OCI-LY3 (cell line): ENCODE data around the gene KRTAP21-2.

ENCODE experiments used
- EZH2phosphoT487 ChIP-seq: fragments of 200-600 bp; shearing (Covaris generic); IDR thresholded peaks from 2 replicates; pipeline ENCODE4 v1.6.1; 2018; ENCODE audit warnings: antibody characterized with exemption, mixed run types, low read depth
- TF ChIP-seq, protein P1 (sequence below): fragments of 200-600, 300-600 bp; sonication (generic); IDR thresholded peaks from 2 replicates; pipeline ENCODE4 v1.5.1; 2014; ENCODE audit warnings: antibody characterized with exemption, low read length, low read depth

GRCh38 chr21:30758306-30758705 lies 11.2 kb upstream of the KRTAP21-2 start:
- TF ChIP-seq, protein P1, sequence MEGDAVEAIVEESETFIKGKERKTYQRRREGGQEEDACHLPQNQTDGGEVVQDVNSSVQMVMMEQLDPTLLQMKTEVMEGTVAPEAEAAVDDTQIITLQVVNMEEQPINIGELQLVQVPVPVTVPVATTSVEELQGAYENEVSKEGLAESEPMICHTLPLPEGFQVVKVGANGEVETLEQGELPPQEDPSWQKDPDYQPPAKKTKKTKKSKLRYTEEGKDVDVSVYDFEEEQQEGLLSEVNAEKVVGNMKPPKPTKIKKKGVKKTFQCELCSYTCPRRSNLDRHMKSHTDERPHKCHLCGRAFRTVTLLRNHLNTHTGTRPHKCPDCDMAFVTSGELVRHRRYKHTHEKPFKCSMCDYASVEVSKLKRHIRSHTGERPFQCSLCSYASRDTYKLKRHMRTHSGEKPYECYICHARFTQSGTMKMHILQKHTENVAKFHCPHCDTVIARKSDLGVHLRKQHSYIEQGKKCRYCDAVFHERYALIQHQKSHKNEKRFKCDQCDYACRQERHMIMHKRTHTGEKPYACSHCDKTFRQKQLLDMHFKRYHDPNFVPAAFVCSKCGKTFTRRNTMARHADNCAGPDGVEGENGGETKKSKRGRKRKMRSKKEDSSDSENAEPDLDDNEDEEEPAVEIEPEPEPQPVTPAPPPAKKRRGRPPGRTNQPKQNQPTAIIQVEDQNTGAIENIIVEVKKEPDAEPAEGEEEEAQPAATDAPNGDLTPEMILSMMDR = no peak
- no peak for TF ChIP-seq EZH2phosphoT487
